GM12878 (cell line): Measurements from ENCODE around the gene CLDN17. TPM values are rescaled to one million over a fixed set of nuclear protein-coding genes. Genes with fewer than 3 reads are reported as not detected.

ENCODE experiments used
- ATAC-seq: fragments of 200-7000 bp; cut with Tn5 transposase; 3 replicates; pipeline ENCODE4 v1.9.1; 2020; ENCODE audit warnings: mild to moderate bottlenecking, moderate library complexity
- BruUV-seq: library from RNA; stranded (reverse); fragments of 400-500 nt; replicated peaks from 2 replicates; lab custom pipeline; 2021; lab: Mats Ljungman, UMichigan
- CTCF ChIA-PET: fragments of 300-600 bp; sonication (Branson Sonifier 250); formaldehyde crosslinking; extraction: SDS; loops from one replicate; lab custom pipeline; 2021; ENCODE audit warnings: inconsistent platforms; lab: Yijun Ruan, JAX
- POLR2A ChIA-PET: fragments of 350-600 bp; formaldehyde crosslinking; extraction: SDS; loops from one replicate; lab custom pipeline; 2021; ENCODE audit warnings: inconsistent platforms; lab: Charles Lee
- RAD21 ChIA-PET: fragments of 300-600 bp; sonication (Branson Sonifier 250); formaldehyde crosslinking; loops from one replicate; lab custom pipeline; 2023; ENCODE audit warnings: antibody characterized with exemption; ENCODE audit not compliant: unreplicated experiment; lab: Charles Lee
- SMC1A ChIA-PET: fragments of 300-600 bp; sonication (Branson Sonifier 250); formaldehyde crosslinking; loops from one replicate; lab custom pipeline; 2023; ENCODE audit not compliant: unreplicated experiment, uncharacterized antibody; lab: Charles Lee
- DNase-seq: peaks from one replicate; pipeline ENCODE4 v3.0.0-alpha.2; 2011; ENCODE audit warnings: low read depth, low spot score
- FAIRE-seq: peaks from 3 replicates; lab custom pipeline; 2011; peaks lifted over from hg19 to GRCh38; lab: Jason Lieb, UNC
- H2AFZ ChIP-seq: 2 replicates; pipeline ENCODE4 v1.6.0; 2011; ENCODE audit warnings: low read depth, low read length, control low read depth; ENCODE audit not compliant: control insufficient read depth
- H3K27ac ChIP-seq: 2 replicates; pipeline ENCODE4 v1.5.1; 2011; ENCODE audit warnings: control low read depth; ENCODE audit not compliant: control insufficient read depth, insufficient read depth
- H3K27me3 ChIP-seq, 2 experiments: replicated peaks in 1 of 2; 2 replicates each; pipeline versions ENCODE4 v1.6.0 to v1.6.1; 2011; ENCODE audit warnings: low read length in 1 of 2; ENCODE audit not compliant: control insufficient read depth in 2 of 2, insufficient read depth in 2 of 2
- H3K36me3 ChIP-seq, 2 experiments: 2 replicates each; pipeline ENCODE4 v1.5.1; 2011; ENCODE audit warnings: low read length in 1 of 2; ENCODE audit not compliant: control insufficient read depth in 2 of 2, insufficient read depth in 2 of 2
- H3K4me1 ChIP-seq: 2 replicates; pipeline ENCODE4 v1.6.1; 2011; ENCODE audit warnings: mild to moderate bottlenecking, low read length, moderate library complexity, mixed read lengths; ENCODE audit not compliant: control insufficient read depth, insufficient read depth
- H3K4me2 ChIP-seq: 2 replicates; pipeline ENCODE4 v1.6.0; 2011; ENCODE audit warnings: control low read depth; ENCODE audit not compliant: control insufficient read depth, insufficient read depth
- H3K4me3 ChIP-seq: fragments of 200-600 bp; sonication (generic); 2 replicates; pipeline ENCODE4 v1.5.1; 2016
- H3K79me2 ChIP-seq: 2 replicates; pipeline ENCODE4 v1.6.0; 2011; ENCODE audit warnings: low read length; ENCODE audit not compliant: control insufficient read depth, insufficient read depth
- H3K9ac ChIP-seq: 2 replicates; pipeline ENCODE4 v1.8.0; 2011; ENCODE audit warnings: low read length, control low read depth, mixed read lengths; ENCODE audit not compliant: control insufficient read depth, insufficient read depth
- H3K9me3 ChIP-seq: replicated peaks from 3 replicates; pipeline ENCODE4 v1.5.1; 2011; ENCODE audit warnings: mild to moderate bottlenecking, low read length; ENCODE audit not compliant: control insufficient read depth, insufficient read depth
- H4K20me1 ChIP-seq: 2 replicates; pipeline ENCODE4 v1.6.0; 2011; ENCODE audit not compliant: control insufficient read depth, insufficient read depth
- BRCA1 ChIP-seq: IDR thresholded peaks from 2 replicates; pipeline ENCODE4 v1.6.1; 2011; ENCODE audit warnings: low read depth, low read length, improper control_type of control experiment
- CBX3 ChIP-seq: fragments of 200-600 bp; sonication (generic); IDR thresholded peaks from 2 replicates; pipeline ENCODE4 v1.6.1; 2016; ENCODE audit warnings: low read depth, borderline replicate concordance
- CHD1 ChIP-seq: IDR thresholded peaks from 2 replicates; pipeline ENCODE4 v1.6.1; 2012; ENCODE audit warnings: low read depth, low read length, improper control_type of control experiment
- CHD2 ChIP-seq: IDR thresholded peaks from 2 replicates; pipeline ENCODE4 v1.6.1; 2011; ENCODE audit warnings: low read depth, low read length, improper control_type of control experiment, borderline replicate concordance
- FOXM1 ChIP-seq: IDR thresholded peaks from 2 replicates; pipeline ENCODE4 v1.6.1; 2012; ENCODE audit warnings: low read depth, mild to moderate bottlenecking, inconsistent platforms, low read length, moderate library complexity
- NR2C2 ChIP-seq: IDR thresholded peaks from 2 replicates; pipeline ENCODE4 v1.6.1; 2011; ENCODE audit warnings: borderline replicate concordance, low read depth; ENCODE audit not compliant: control insufficient read depth, insufficient read length
- PAX5 ChIP-seq: IDR thresholded peaks from 2 replicates; pipeline ENCODE4 v1.6.1; 2011; ENCODE audit warnings: low read depth, low read length, borderline replicate concordance
- REST ChIP-seq: IDR thresholded peaks from 2 replicates; pipeline ENCODE4 v1.6.1; 2012; ENCODE audit warnings: mild to moderate bottlenecking, low read depth, low read length
- SPI1 ChIP-seq: IDR thresholded peaks from 2 replicates; pipeline ENCODE4 v1.6.1; 2011; ENCODE audit warnings: low read depth, mild to moderate bottlenecking, low read length, moderate library complexity, borderline replicate concordance; ENCODE audit not compliant: insufficient read depth
- TCF12 ChIP-seq: IDR thresholded peaks from 2 replicates; pipeline ENCODE4 v1.6.1; 2011; ENCODE audit warnings: low read depth, mild to moderate bottlenecking, low read length
- ZBTB40 ChIP-seq: fragments of 450-650 bp; IDR thresholded peaks from 2 replicates; pipeline ENCODE4 v1.6.1; 2016; ENCODE audit warnings: mild to moderate bottlenecking, moderate library complexity, borderline replicate concordance
- ZNF207 ChIP-seq: fragments of 450-650 bp; IDR thresholded peaks from 2 replicates; pipeline ENCODE4 v1.6.1; 2014; ENCODE audit warnings: antibody characterized with exemption, mild to moderate bottlenecking, borderline replicate concordance
- ZNF384 ChIP-seq: IDR thresholded peaks from 2 replicates; pipeline ENCODE4 v1.6.1; 2012; ENCODE audit warnings: low read depth, mild to moderate bottlenecking, low read length, improper control_type of control experiment, borderline replicate concordance
- ZNF622 ChIP-seq: fragments of 450-650 bp; IDR thresholded peaks from 2 replicates; pipeline ENCODE4 v1.6.1; 2017; ENCODE audit warnings: mild to moderate bottlenecking, inconsistent platforms
- WGBS: methylation state at CpG from one replicate; pipeline ENCODE4 v1.1.6; 2016; ENCODE audit warnings: low lambda C conversion rate; ENCODE audit not compliant: insufficient replicate concordance, insufficient coverage; ENCODE audit errors: missing lambda C conversion rate; 5-methylcytosine and 5-hydroxymethylcytosine counted together
- in situ Hi-C: fragments of 300-500 bp; cut with MboI; formaldehyde crosslinking; loops from 9 replicates; pipeline ENCODE4 v1.14.3; 2018; ENCODE audit warnings: mixed read lengths
- intact Hi-C: fragments of 100-400 bp; cut with micrococcal nuclease; formaldehyde crosslinking; loops from one replicate; pipeline ENCODE4 v1.14.2; 2022; ENCODE audit not compliant: unreplicated experiment
- polyA plus RNA-seq, 11 experiments: library from polyadenylated mRNA; depleted of rRNA in 4 of 11; unstranded in 6 of 11; stranded (reverse) in 5 of 11; fragments of >200 nt; fragmentation: Nextera tagmentation in 4 of 11; fragmentation: Illumina TruSeq in 1 of 11; extraction: Ambion mirVana in 4 of 11; extraction: Trizol in 1 of 11; gene quantifications; 1 replicate in 1 of 11; 2 replicates in 10 of 11; pipeline versions ENCODE4 v1.2.1 to v1.2.3, GENCODE V29; 2011 to 2016; ENCODE audit warnings: inconsistent platforms in 2 of 11, missing spikeins in 2 of 11, low read depth in 1 of 11
- total RNA-seq, 4 experiments: library from RNA; depleted of rRNA in 3 of 4; stranded (reverse); fragments of >200 nt in 3 of 4; fragmentation: Illumina TruSeq in 1 of 4; extraction: Trizol in 1 of 4; gene quantifications; 2 replicates each; pipeline versions ENCODE4 v1.2.1 to v1.2.3, GENCODE V29; 2013 to 2021

The CLDN17 gene
- total and polyA plus RNA-seq, 10 of the 15 experiments (the other 5 are each of a cell fraction or from before 2014, with no cell fraction given): not detected

GRCh38 chr21:30189773-30190172, 23.2 kb upstream of the CLDN17 start:
- ChIA-PET CTCF (no interaction called here), RAD21 (no interaction called here), POLR2A (no interaction called here), SMC1A (no interaction called here)
- Histone ChIP-seq H3K79me2 (no peaks in the 10 kb centered on the region), H3K9me3 (no peaks in the 10 kb centered on the region), H2AFZ (no peak overlapping the region), H4K20me1 (no peaks in the 10 kb centered on the region), H3K4me2 (no peak overlapping the region), H3K36me3 (no peaks in the 10 kb centered on the region), H3K27me3 (no peaks in the 10 kb centered on the region), H3K27ac (no peak overlapping the region), H3K9ac (no peak overlapping the region), H3K4me3 (no peak overlapping the region), H3K4me1 (no peaks in the 10 kb centered on the region)
- intact Hi-C loops (loop anchor here (5.0 kb wide), 1 partner anchor 142 kb away; no protein-coding TSS in a partner anchor), in situ Hi-C loops (no loop called here)
- DNase-seq: no peak
- no TSS peak for BruUV-seq
- FAIRE-seq: no peak
- 0% methylated on average over 3 of the region's 3 CpGs for WGBS
- TF ChIP-seq CHD2 (no peak), ZBTB40 (no peak), NR2C2 (no peak), BRCA1 (no peak), PAX5 (no peak), ZNF622 (no peak), CBX3 (no peak), TCF12 (no peak), CHD1 (no peak), ZNF207 (no peak), REST (no peak), ZNF384 (no peak), FOXM1 (no peak), SPI1 (no peak)
- ATAC-seq: no peak
